Body of pancreas (tissue), 4 donors: ENCODE measurements around the gene PILRA. TPM values are rescaled to one million over a fixed set of nuclear protein-coding genes. Genes with fewer than 3 reads are reported as not detected.

Experiments used
- ATAC-seq: fragments of 150-250 bp; one replicate; pipeline ENCODE4 v1.9.1; 2016
- DNase-seq, 4 donors: peaks; one replicate each; pipeline ENCODE4 v3.0.0-alpha.2; 2019
- H3K27ac ChIP-seq, 4 donors: fragments of 200-600 bp; sonication (generic); 1 replicate in 3 of 4; 2 replicates in 1 of 4; pipeline versions ENCODE4 v1.5.1 to v1.6.1; 2016 to 2019; ENCODE audit warnings: mild to moderate bottlenecking in 1 of 4, mixed read lengths in 1 of 4, moderate library complexity in 1 of 4
- H3K27me3 ChIP-seq, 2 donors: fragments of 200-600 bp; sonication (generic); one replicate each; pipeline ENCODE4 v1.6.0; 2016; ENCODE audit warnings: mild to moderate bottlenecking in 1 of 2
- H3K36me3 ChIP-seq, 2 donors: fragments of 200-600 bp; sonication (generic); replicated peaks in 1 of 2; 2 replicates each; pipeline ENCODE4 v1.5.1; 2016; ENCODE audit warnings: low read depth in 2 of 2; ENCODE audit not compliant: insufficient read depth in 1 of 2
- H3K4me1 ChIP-seq: fragments of 200-600 bp; sonication (generic); one replicate; pipeline ENCODE4 v1.6.0; 2016
- H3K4me3 ChIP-seq, 2 donors: fragments of 200-600 bp; sonication (generic); 1 replicate in 1 of 2; 2 replicates in 1 of 2; pipeline ENCODE4 v1.5.1; 2016 to 2019
- H3K9me3 ChIP-seq, 3 donors: fragments of 200-600 bp; sonication (generic); 1 replicate in 2 of 3; 2 replicates in 1 of 3; pipeline ENCODE4 v1.5.1; 2016
- CTCF ChIP-seq, 7 experiments: fragments of 450-650 bp in 4 of 7; fragments of 200-600 bp in 3 of 7; sonication (generic) in 3 of 7; IDR thresholded peaks; one replicate each; pipeline ENCODE4 v1.5.1; 2016 to 2019; ENCODE audit warnings: antibody characterized with exemption in 7 of 7
- POLR2A ChIP-seq, 3 donors: fragments of 450-650 bp; IDR thresholded peaks; one replicate each; pipeline ENCODE4 v1.6.1; 2016; ENCODE audit warnings: antibody characterized with exemption in 3 of 3, mild to moderate bottlenecking in 2 of 3
- WGBS, 2 donors: methylation state at CpG; one replicate each; pipeline ENCODE4 v1.1.5; 2017; 5-methylcytosine and 5-hydroxymethylcytosine counted together
- intact Hi-C: fragments of 100-400 bp; cut with DNase I; formaldehyde crosslinking; loops from one replicate; pipeline ENCODE4 v1.15.1; 2023
- total RNA-seq, 2 donors: library from RNA; depleted of rRNA; stranded (reverse); fragments of >200 nt; gene quantifications; one replicate each; pipeline ENCODE4 v1.1.0, GENCODE V29; 2016

Gene PILRA
- total RNA-seq, 2 donors from 2014 or later, result 7.0 TPM; not detected in 1

GRCh38 chr7:100415448-100415847 is 42.2 kb downstream of the PILRA start:
- WGBS, 2 donors, result 72% methylated on average over 5 of the region's 5 CpGs
- no peaks in the 10 kb centered on the region for H3K4me1 ChIP-seq
- no peaks in the 10 kb centered on the region for H3K36me3 ChIP-seq
- H3K9me3 ChIP-seq, result no peaks in the 10 kb centered on the region
- H3K27ac ChIP-seq, result no peak overlapping the region
- no peak overlapping the region for H3K4me3 ChIP-seq
- H3K27me3 ChIP-seq, result no peaks in the 10 kb centered on the region
- DNase-seq (no peak), ATAC-seq (no peak)
- intact Hi-C loops, result no loop called here
- TF ChIP-seq POLR2A (IDR thresholded peaks at IDR 0.05), result no peak
- no peak for TF ChIP-seq CTCF (IDR thresholded peaks at IDR 0.05)

DNA sequence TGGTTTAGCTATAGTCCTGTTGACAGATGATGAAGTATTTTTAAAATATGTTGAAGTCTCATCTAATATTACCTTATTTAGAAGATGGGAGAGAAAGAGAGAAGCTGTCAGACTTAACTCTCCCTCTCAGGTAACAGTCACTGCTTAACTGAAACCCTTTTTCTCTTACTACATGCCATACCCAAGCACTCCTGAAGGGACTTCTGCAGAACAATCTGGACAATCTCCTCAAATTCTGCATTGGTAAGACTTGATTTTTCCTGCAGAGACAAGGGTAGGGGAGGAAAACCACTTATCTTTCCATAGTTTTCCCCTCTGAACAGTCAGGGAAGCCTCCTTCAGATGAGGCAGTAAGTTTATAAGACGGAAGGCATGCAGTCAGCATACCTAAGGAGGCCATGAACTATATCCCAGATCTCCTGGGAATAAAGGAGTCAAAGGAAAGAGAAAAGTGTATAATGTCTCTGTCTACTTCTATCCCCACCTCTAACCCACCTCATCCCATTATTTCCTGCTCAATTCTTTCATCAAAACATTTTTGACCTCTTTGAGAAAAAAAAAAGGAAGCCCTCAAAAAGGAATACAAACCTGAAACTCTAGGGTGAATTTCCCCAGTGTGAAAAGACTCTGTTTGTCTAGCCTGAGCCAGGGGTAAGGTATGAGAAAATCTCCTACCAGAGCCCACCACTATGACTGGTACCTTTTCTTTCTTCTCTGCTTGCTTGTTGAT is 45.8 kb downstream of the PILRA start:
- no peak for TF ChIP-seq CTCF (IDR thresholded peaks at IDR 0.05)
- no peak for TF ChIP-seq POLR2A (IDR thresholded peaks at IDR 0.05)

GRCh38 chr7:100419660-100420226 is 46.5 kb downstream of the PILRA start:
- intact Hi-C loops, result no loop called here
- ATAC-seq (no peak), DNase-seq (no peak)
- H3K27me3 ChIP-seq, result no peaks in the 10 kb centered on the region
- WGBS, 2 donors, result 63 to 71% methylated on average over 1 of the region's 1 CpG
- no peak for TF ChIP-seq CTCF (IDR thresholded peaks at IDR 0.05)
- TF ChIP-seq POLR2A (IDR thresholded peaks at IDR 0.05), result no peak
- no peak overlapping the region for H3K4me3 ChIP-seq
- no peaks in the 10 kb centered on the region for H3K36me3 ChIP-seq
- no peaks in the 10 kb centered on the region for H3K9me3 ChIP-seq
- no peak overlapping the region for H3K27ac ChIP-seq
- no peaks in the 10 kb centered on the region for H3K4me1 ChIP-seq

More for the DNA sequence above, 45.8 kb downstream of the PILRA start:
- Histone ChIP-seq H3K27me3 (no peaks in the 10 kb centered on the region), H3K4me3 (no peak overlapping the region), H3K36me3 (no peaks in the 10 kb centered on the region), H3K9me3 (no peaks in the 10 kb centered on the region), H3K4me1 (no peaks in the 10 kb centered on the region), H3K27ac (no peak overlapping the region)
- DNase-seq, result no peak
- 84 to 88% methylated on average over 1 of the region's 1 CpG for WGBS, 2 donors
- ATAC-seq, result no peak
- intact Hi-C loops, result no loop called here

- no peak overlapping the region for H3K4me3 ChIP-seq
- WGBS, 2 donors, result 78 to 80% methylated on average over 6 of the region's 6 CpGs
- H3K4me1 ChIP-seq, result peaks cover 10% of the 10 kb centered on the region
- no peak for TF ChIP-seq POLR2A (IDR thresholded peaks at IDR 0.05)
- ATAC-seq (no peak), DNase-seq (no peak)
- intact Hi-C loops, result no loop called here
- H3K9me3 ChIP-seq, result no peaks in the 10 kb centered on the region
- no peaks in the 10 kb centered on the region for H3K36me3 ChIP-seq
- no peak overlapping the region for H3K27ac ChIP-seq
- no peaks in the 10 kb centered on the region for H3K27me3 ChIP-seq
These were observed 50.0 kb downstream of the PILRA start for GRCh38 chr7:100423315-100423714.

DNA sequence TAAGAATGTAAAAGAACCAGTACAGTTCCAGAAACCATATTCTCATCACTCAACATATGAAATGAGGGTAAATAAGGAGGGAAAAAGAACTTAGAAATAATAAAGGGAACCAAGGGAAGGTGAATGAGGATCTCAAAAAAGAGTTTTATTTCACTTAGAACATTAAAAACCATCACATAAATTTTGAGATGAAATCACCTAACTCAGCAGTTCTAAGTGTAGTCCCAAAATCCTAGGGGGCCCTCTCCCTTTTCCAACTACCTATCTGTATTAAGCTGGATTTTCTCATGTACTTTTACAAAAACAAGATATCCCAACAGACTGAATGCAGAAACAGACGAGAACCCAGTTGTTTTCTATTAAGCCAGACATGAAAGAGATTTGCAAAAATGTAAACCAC is 52.1 kb downstream of the PILRA start:
- no peaks in the 10 kb centered on the region for H3K36me3 ChIP-seq
- intact Hi-C loops, result no loop called here
- no peak overlapping the region for H3K4me3 ChIP-seq
- H3K9me3 ChIP-seq, result no peaks in the 10 kb centered on the region
- DNase-seq (no peak), ATAC-seq (no peak)
- no peak overlapping the region for H3K27ac ChIP-seq
- 23 to 76% methylated on average over 1 of the region's 1 CpG for WGBS, 2 donors
- no peak for TF ChIP-seq CTCF (IDR thresholded peaks at IDR 0.05)
- no peak for TF ChIP-seq POLR2A (IDR thresholded peaks at IDR 0.05)
- H3K27me3 ChIP-seq, result no peaks in the 10 kb centered on the region
- peaks cover 13% of the 10 kb centered on the region for H3K4me1 ChIP-seq
